G401.6 (cell line): ENCODE measurements around the gene KCNK10.

ENCODE experiments used
- FAIRE-seq: peaks from 2 replicates; lab custom pipeline; 2012; peaks lifted over from hg19 to GRCh38; lab: Jason Lieb, UNC

KCNK10 gene

GRCh38 chr14:88228522-88229236 is 94.4 kb downstream of the KCNK10 start:
- no peak for FAIRE-seq

- FAIRE-seq, result no peak
Measured at GRCh38 chr14:88227693-88228092, 95.4 kb downstream of the KCNK10 start.

GRCh38 chr14:88225721-88226120 is 97.3 kb downstream of the KCNK10 start:
- FAIRE-seq, result no peak

GRCh38 chr14:88218119-88218915 is 104.8 kb downstream of the KCNK10 start:
- FAIRE-seq, result no peak

- no peak for FAIRE-seq
Measured at GRCh38 chr14:88212691-88213090, 110.4 kb downstream of the KCNK10 start.

GRCh38 chr14:88210426-88210825 is 112.6 kb downstream of the KCNK10 start:
- FAIRE-seq, result no peak

- no peak for FAIRE-seq
Measured at GRCh38 chr14:88209273-88209672, 113.8 kb downstream of the KCNK10 start.

GRCh38 chr14:88208858-88209257 is 114.2 kb downstream of the KCNK10 start:
- no peak for FAIRE-seq

- no peak for FAIRE-seq
Measured at GRCh38 chr14:88204221-88204620, 118.8 kb downstream of the KCNK10 start.

GRCh38 chr14:88203291-88203690 is 119.8 kb downstream of the KCNK10 start:
- FAIRE-seq, result no peak

- no peak for FAIRE-seq
Measured at GRCh38 chr14:88202286-88202685, 120.8 kb downstream of the KCNK10 start.

- no peak for FAIRE-seq
Measured at GRCh38 chr14:88201851-88202250, 121.2 kb downstream of the KCNK10 start.

GRCh38 chr14:88199882-88200281 is 123.2 kb downstream of the KCNK10 start:
- no peak for FAIRE-seq

GRCh38 chr14:88198446-88198845 is 124.6 kb downstream of the KCNK10 start:
- FAIRE-seq, result no peak

- FAIRE-seq, result no peak
Measured at GRCh38 chr14:88196925-88197324, 126.1 kb downstream of the KCNK10 start.

GRCh38 chr14:88196116-88196890 is 126.8 kb downstream of the KCNK10 start:
- FAIRE-seq, result no peak

GRCh38 chr14:88195676-88196075 is 127.4 kb downstream of the KCNK10 start:
- no peak for FAIRE-seq

- FAIRE-seq, result no peak
Measured at GRCh38 chr14:88194531-88194930, 128.5 kb downstream of the KCNK10 start.

GRCh38 chr14:88191605-88192004 is 131.5 kb downstream of the KCNK10 start:
- no peak for FAIRE-seq

- FAIRE-seq, result peak; percentile 67
Measured at GRCh38 chr14:88189417-88190191, 133.5 kb downstream of the KCNK10 start.

- no peak for FAIRE-seq
Measured at GRCh38 chr14:88188745-88189416, 134.2 kb downstream of the KCNK10 start.

- no peak for FAIRE-seq
Measured at GRCh38 chr14:88185843-88186242, 137.2 kb downstream of the KCNK10 start.
